Right lung (tissue), 5 donors: ENCODE results near the gene TKTL1. TPM values are rescaled to one million over a fixed set of nuclear protein-coding genes. Genes with fewer than 3 reads are reported as not detected.

ENCODE experiments used
- DNase-seq, 2 donors: peaks; one replicate each; pipeline ENCODE4 v3.0.0-alpha.2; 2013
- polyA plus RNA-seq, 5 donors: library from polyadenylated mRNA; unstranded; fragments of 120-200 nt; gene quantifications; one replicate each; pipeline versions ENCODE4 v1.2.1 to v1.2.3, GENCODE V29; 2013; ENCODE audit warnings: inconsistent platforms in 1 of 5, low replicate concordance in 1 of 5; ENCODE audit not compliant: insufficient read length in 5 of 5, insufficient read depth in 1 of 5

Gene TKTL1
- polyA plus RNA-seq, 5 donors = 0.28 to 0.37 (median 0.30) TPM

DNA sequence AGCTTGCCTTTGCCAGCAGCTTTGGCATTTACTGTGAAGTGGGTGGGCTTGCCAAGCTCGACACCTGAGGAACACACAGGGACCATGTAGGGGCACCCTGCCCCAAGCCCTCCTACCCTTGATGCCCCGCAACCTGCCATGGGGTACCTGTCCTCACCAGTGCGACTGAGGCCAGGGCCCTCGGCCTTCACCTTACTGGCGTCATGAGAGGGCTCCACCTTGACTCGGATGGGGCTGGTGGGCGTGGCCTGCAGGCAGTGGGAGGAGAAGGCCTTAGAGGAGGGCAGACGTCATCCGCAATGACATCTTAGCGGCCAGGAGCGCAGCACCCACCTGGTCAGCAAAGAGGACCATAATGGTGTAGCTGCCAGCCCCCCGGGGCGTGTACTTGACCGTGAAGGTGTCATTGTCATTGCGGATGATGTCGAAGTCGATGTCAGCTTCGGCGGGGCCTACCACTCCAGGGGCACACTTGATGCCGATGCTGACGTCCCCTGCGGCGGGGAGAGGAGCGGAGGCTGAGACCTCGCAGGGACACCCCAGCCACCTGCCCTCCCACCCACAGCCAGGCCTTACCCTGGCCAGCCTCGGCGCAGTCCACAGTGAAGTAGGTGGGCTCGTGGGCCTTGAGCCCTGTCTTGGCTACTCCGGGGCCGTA is 66.6 kb downstream of the TKTL1 start:
- no peak for DNase-seq

DNA sequence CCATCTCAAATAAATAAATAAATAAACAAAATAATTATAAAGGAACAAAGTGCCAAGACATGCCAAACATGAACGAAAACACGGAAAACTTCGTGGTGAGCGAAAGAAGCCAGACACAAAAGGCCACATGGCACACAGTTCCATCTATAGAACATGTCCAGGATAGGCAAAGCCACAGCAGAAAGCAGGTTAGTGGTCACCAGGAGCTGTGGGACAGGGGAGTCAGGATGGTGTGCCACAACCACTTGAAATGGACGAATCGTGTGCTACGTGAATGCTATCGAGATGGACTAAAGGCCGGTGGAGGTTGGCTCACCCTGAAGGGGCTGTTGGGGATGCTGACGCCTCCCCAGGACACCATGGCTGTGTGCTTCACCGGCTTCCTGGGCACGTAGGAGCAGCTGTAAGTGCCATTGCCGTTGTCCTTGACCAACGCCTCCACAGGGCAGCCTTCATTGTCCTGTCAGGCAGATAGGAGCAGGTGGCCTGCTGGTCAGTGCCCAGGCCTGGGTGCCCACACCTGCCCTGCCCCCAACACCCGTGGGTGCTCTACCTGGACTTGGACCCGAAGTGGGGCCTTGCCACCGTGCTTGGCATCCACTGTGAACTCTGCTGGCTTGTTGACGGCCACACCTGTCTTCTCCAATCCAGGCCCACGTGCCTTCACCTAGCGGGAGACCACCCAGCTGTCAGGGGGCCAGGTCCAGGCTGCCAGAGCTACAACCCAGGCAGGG is 68.3 kb downstream of the TKTL1 start:
- DNase-seq = no peak

DNA sequence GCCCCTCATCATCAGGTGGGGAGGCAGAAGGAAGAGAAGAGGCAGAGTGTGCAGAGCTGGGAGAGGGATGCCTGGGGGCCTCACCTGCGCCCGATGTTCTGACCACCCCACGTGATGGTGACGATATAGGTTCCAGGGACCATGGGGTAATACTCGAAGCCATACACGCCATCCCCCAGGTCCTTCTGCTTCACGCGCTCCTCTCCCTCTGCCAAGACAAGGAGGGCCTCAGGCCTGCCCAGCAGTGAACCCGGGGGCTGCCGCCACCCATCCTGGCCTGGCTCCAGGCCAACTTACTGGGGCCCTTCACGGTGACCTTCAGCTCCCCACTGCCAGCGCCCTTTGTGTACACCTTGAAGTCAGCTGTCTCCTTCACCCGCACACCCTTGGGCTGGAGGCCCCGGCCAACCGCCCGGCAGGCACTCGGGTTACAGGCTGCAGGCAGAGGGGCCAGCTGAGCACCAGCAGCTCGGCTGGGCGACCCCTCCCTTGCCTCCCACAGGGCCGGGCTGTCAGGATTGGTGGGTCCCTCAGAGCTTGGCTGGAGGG is 69.5 kb downstream of the TKTL1 start:
- DNase-seq = no peak

- DNase-seq = no peak
Observed at GRCh38 chrX:154365997-154366665, 70.5 kb downstream of the TKTL1 start.

- DNase-seq = no peak
Observed at GRCh38 chrX:154366666-154367055, 71.1 kb downstream of the TKTL1 start.

DNA sequence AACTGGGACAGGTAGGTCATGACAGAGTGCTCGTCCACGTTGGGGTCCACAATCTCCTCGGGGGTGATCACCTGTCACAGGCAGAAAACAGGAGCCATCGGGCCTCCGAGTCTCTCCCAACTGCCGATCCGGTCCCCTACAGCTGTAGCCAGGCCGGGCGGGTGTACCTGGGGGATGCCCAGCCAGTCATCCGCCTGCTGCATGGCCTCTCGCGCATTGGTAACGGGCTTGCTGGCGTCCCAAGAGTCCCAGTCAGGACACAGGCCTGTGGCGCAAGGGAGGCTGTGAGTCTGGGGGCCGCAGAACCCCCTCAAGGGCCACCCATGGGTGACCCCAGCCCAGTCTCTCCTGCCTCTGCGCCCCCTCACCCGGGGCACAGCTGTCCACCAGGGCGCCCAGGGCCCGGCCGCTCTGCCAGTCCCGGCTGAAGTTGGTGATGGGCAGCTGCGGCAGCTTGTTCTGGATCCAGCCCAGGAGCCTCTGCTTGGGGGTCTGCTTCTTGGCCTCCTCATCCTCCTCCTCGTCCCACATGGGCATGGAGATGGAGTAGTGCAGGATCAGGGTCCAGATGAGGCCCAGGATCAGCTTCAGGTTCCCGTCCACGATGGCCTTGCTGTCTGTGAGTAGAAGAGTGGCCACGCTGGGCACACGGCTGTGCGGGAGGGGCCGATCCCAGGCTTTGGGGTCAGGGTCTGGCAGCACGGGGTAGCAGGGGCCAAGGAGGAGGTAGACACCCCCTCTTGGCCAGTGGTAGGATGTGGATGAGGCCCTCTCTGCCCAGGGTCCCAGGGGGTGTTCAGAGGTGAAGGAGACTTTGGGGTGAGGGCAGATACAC is 72.1 kb downstream of the TKTL1 start:
- DNase-seq = no peak

GRCh38 chrX:154368630-154369448 is 73.2 kb downstream of the TKTL1 start:
- no peak for DNase-seq

GRCh38 chrX:154369449-154370299 is 74.1 kb downstream of the TKTL1 start:
- peak; percentile 88 to 91 for DNase-seq

DNA sequence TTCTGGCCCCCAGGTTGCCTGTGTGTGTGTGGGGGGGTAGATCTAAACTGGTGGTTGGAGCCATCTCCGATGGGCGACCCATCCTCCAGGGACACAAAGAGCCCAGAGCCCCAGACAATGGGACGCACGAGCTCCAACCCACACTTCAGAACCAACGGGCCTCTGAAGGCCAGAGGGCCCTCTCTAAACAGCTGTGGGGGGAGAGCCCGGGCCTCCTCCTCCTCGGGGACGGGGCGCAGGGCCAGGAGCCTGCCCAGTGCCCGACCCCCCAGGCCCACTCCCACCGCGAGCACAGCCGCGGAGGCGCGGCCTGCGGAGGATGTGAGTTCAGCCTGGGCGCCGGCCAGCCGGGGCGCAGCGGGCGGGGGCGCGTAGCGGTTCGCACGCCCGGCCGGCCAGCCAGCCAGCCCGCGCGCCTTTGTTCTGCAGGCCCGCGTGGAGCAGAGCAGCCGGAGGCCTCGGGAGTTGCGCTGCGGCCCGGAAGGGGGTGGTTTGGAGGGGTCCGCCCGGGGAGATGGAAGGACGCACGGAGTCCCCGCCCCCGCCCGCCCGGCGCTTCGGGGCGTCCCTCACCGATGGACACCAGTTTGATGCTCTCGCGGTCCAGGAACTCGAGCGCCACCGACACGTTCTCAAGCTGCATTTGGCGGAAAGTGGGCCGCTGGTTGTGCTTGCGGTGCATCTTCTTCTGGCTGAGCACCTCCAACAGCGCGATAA is 74.9 kb downstream of the TKTL1 start:
- no peak for DNase-seq

GRCh38 chrX:154371017-154371788 is 75.6 kb downstream of the TKTL1 start:
- DNase-seq = peak; percentile 90 to 92

GRCh38 chrX:154371789-154372300 is 76.2 kb downstream of the TKTL1 start:
- DNase-seq = no peak

DNA sequence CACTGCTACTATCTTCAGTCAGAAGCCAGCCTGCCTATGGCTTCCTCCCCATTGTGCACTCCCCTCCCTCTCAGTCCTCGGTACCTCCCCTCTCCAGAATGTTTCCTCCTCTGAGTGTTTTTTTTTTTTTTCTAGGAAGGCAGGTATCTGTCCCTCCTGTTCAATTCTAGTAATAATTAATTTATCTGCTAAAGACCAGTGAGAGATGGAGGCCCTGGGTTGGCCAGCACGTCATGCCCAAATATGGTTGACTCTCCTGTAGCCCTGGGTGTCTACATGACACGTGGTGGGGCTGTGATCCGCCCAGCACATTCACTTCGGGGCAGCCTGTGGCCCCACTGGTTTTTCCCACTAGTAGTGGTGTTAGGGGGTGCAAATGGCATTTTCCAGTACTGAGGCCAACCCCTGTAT is 77.0 kb downstream of the TKTL1 start:
- DNase-seq = no peak

GRCh38 chrX:154373340-154374306 is 78.0 kb downstream of the TKTL1 start:
- peak; percentile 71 to 77 for DNase-seq

DNA sequence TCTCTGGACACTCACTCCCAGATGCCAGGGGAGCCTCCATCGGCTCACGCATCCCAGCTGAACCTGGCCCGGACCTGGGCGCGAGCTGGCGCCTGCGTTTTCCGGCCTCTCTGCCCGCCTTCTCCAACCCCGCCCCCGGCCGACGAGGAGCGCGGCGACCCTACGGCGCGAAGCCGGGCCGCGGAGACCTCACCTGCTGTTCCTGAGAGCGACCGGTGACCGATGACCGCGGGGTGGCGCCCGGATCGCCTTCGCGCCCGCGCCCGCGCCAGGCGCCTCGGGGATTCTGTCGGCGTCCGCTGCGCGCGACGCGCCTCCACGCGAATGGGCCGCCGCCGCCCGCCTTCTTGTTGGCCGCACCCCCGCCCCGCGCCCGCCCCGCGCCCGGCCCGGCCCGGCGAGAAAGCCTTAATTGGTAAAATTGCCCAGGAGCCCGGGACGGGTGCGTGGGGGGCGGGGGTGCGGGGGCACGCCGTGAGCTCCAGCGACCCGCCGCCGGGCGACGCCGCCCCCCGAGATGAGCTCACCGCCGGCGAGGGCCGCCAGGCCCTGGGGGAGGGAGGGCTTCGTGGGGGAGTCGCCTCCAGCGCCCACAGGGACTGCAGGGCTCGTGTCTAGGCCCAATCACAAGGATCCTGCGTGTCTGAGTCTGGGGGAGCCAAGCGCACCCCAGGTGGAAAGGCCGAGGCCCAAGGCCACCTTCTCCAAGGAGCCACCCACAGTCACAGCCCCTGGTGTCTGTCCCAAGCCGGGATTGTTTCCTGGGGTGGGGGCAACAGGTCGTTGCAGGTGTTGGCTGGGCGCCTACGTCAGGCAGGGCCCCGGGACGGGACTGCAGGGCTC is 78.9 kb downstream of the TKTL1 start, which contains the start of gene FLNA:
Gene FLNA (minus strand): TSS at position 322 of the 843 bp plus-strand sequence. CDS start 3,389 bp downstream, outside the sequence.
- DNase-seq = no peak

GRCh38 chrX:154375156-154375504 is 79.5 kb downstream of the TKTL1 start:
- no peak for DNase-seq

DNA sequence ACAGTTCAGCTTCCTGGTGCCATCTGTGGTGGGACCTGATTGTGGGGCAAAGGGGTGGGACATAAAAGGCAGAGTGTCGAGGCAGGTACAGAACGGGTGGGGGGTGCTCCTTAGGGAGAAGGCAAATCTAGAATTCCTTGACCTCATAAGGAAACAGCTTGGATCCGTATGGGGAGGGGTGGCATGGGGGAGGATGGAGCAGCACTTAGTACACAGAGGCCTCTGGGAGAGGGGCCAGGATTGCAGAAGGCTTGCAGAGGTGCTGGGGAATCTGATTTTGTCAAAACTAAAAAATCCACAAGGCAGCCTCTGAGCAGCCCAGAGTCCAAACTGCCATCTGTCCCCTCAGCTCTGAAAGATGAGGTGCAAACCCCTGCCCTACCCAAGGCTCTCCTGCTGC is 81.2 kb downstream of the TKTL1 start:
- DNase-seq = no peak
